GM21515 (cell line): ENCODE data around the gene MARS2.
"Not testable (repeated sequence)": the region's sequence is repeated elsewhere in the genome, so short reads cannot be mapped to it uniquely, and the experiment has no call there.

Source experiments
- ATAC-seq: cut with Tn5 transposase; IDR thresholded peaks from one replicate; pipeline ENCODE4 v1.9.1; 2021; ENCODE audit not compliant: unreplicated experiment

MARS2 gene

GRCh38 chr2:197705121-197705911 is at the start of gene MARS2:
Gene MARS2, plus strand, starts transcription at chr2:197705369. Its CDS starts 37 bp downstream, at chr2:197705406.
- peak; percentile 84 for ATAC-seq

GRCh38 chr2:197657562-197657961 is 47.6 kb upstream of the MARS2 start:
- ATAC-seq = no peak

GRCh38 chr2:197661626-197662025 is 43.5 kb upstream of the MARS2 start:
- ATAC-seq = no peak

- ATAC-seq = no peak
Measured at GRCh38 chr2:197666277-197666676, 38.9 kb upstream of the MARS2 start.

GRCh38 chr2:197668296-197668695 is 36.9 kb upstream of the MARS2 start:
- ATAC-seq = no peak

- ATAC-seq = no peak
Measured at GRCh38 chr2:197669077-197669476, 36.1 kb upstream of the MARS2 start.

- no peak for ATAC-seq
Measured at GRCh38 chr2:197672371-197672893, 32.7 kb upstream of the MARS2 start.

GRCh38 chr2:197673106-197673505 is 32.1 kb upstream of the MARS2 start:
- ATAC-seq = no peak

- ATAC-seq = no peak
Measured at GRCh38 chr2:197673606-197674005, 31.6 kb upstream of the MARS2 start.

- no peak for ATAC-seq
Measured at GRCh38 chr2:197674060-197674459, 31.1 kb upstream of the MARS2 start.

- no peak for ATAC-seq
Measured at GRCh38 chr2:197674591-197674990, 30.6 kb upstream of the MARS2 start.

GRCh38 chr2:197675246-197675645 is 29.9 kb upstream of the MARS2 start, which contains the start of gene RFTN2:
Gene RFTN2, minus strand, starts transcription at chr2:197675587. Its CDS starts 129 bp downstream, at chr2:197675458.
- no peak for ATAC-seq

GRCh38 chr2:197675711-197676188 is 29.4 kb upstream of the MARS2 start:
- ATAC-seq = no peak

GRCh38 chr2:197677056-197677455 is 28.1 kb upstream of the MARS2 start:
- no peak for ATAC-seq

- ATAC-seq = no peak
Measured at GRCh38 chr2:197677483-197677882, 27.7 kb upstream of the MARS2 start.

- not testable (repeated sequence) for ATAC-seq
Measured at GRCh38 chr2:197695206-197695605, 10.0 kb upstream of the MARS2 start.

GRCh38 chr2:197695971-197696370 is 9.2 kb upstream of the MARS2 start:
- ATAC-seq = not testable (repeated sequence)

- ATAC-seq = not testable (repeated sequence)
Measured at GRCh38 chr2:197696571-197696970, 8.6 kb upstream of the MARS2 start.

- not testable (repeated sequence) for ATAC-seq
Measured at GRCh38 chr2:197699724-197700123, 5.4 kb upstream of the MARS2 start.

GRCh38 chr2:197700960-197701359 is 4.2 kb upstream of the MARS2 start:
- no peak for ATAC-seq

GRCh38 chr2:197704434-197705120 is 592 bp upstream of the MARS2 start:
- peak; percentile 36 for ATAC-seq
